GM18505 (cell line): Measurements from ENCODE around the gene KRT14.
"Not testable (repeated sequence)": the region's sequence is repeated elsewhere in the genome, so short reads cannot be mapped to it uniquely, and the experiment has no call there.

ENCODE experiments used
- ATAC-seq: cut with Tn5 transposase; IDR thresholded peaks from one replicate; pipeline ENCODE4 v1.9.1; 2021; ENCODE audit not compliant: unreplicated experiment
- POLR2A ChIP-seq: IDR thresholded peaks from 4 replicates; pipeline ENCODE4 v1.6.1; 2011; ENCODE audit warnings: borderline replicate concordance; ENCODE audit not compliant: insufficient read depth, insufficient read length; ENCODE audit errors: extremely low read depth

The KRT14 gene

GRCh38 chr17:41581366-41582060 lies 5.2 kb downstream of the KRT14 start:
- no peak for ATAC-seq
- no peak for TF ChIP-seq POLR2A

GRCh38 chr17:41580687-41581365 lies 5.9 kb downstream of the KRT14 start:
- no peak for TF ChIP-seq POLR2A
- ATAC-seq, result no peak

GRCh38 chr17:41580244-41580575 lies 6.5 kb downstream of the KRT14 start:
- ATAC-seq, result no peak

GRCh38 chr17:41579484-41580243 lies 7.0 kb downstream of the KRT14 start:
- no peak for ATAC-seq
- no peak for TF ChIP-seq POLR2A

More at GRCh38 chr17:41580244-41580575, 6.5 kb downstream of the KRT14 start:
- TF ChIP-seq POLR2A, result no peak

- no peak for ATAC-seq
- no peak for TF ChIP-seq POLR2A
Measured at GRCh38 chr17:41578971-41579370, 7.7 kb downstream of the KRT14 start.

- no peak for TF ChIP-seq POLR2A
- no peak for ATAC-seq
Measured at GRCh38 chr17:41578538-41578937, 8.2 kb downstream of the KRT14 start.

DNA sequence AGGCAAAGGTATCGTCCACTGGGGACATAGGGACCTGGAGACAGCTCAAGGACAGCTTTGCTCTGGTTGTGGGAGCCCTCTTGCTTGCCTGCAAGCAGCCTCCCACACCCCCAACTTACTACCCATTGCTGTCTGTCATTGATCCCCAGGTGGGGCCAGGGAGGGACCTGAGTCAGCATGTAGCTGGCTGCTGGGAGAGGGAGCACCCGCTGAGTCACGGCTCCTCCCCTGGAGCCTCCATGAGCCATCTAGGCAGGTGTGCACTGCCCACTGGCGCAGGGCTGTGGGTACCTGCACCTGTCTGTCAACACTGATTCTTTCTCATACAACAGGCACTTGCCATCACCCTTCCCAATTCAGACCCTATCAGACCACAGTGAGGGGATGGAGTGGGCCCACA lies 10.0 kb downstream of the KRT14 start:
- ATAC-seq, result not testable (repeated sequence)

GRCh38 chr17:41575336-41575735 lies 11.4 kb downstream of the KRT14 start:
- no peak for TF ChIP-seq POLR2A
- ATAC-seq, result no peak

DNA sequence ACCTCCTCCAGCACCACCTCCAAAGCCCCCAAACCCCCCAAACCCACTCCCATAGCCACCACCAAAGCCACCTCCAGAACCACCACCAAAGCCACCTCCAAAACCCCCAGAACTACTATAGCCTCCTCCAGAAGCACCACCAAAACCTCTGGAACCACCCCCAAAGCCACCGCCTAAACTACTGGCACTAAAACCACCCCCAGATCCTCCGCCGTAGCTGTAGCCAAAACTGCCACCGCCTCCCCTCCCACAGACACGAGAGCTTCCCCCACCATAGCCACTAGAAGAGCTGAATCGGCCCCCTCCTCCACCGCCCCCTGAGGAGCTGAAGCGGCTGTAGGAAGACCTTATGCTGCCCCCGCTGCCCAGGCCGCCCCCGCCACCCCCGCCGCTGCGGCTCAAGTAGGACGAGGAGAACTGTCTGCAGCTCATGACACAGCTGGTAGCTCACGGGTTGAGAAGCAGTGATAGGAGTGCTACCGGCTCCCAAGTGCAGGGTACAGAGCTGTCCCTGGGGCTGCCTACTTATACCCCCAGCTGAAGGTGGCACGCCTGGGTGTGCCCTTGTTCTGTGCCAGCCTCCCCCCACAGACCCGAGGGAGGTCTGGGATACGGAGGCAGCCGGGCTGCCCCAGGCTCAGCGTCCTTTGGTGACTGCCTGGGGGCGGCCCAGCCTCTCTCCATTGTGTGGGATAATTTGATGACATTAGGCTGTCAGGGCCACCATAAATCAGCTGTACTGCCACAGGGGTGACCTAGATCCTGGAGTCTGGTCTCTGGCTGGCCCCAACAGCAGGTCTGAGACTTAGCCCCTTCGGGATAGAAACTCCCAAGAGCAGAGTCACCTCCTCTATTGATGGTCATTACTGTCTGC lies 14.9 kb downstream of the KRT14 start, which contains the start of gene KRT9:
Gene KRT9 (minus strand): TSS at position 499 of the 874 bp plus-strand sequence. CDS start 67 bp downstream, at position 432.
- ATAC-seq, result no peak
- no peak for TF ChIP-seq POLR2A

- TF ChIP-seq POLR2A, result no peak
- ATAC-seq, result no peak
Measured at GRCh38 chr17:41567317-41567716, 19.4 kb downstream of the KRT14 start.

- ATAC-seq, result no peak
- TF ChIP-seq POLR2A, result no peak
Measured at GRCh38 chr17:41565338-41565737, 21.4 kb downstream of the KRT14 start.

- no peak for TF ChIP-seq POLR2A
- ATAC-seq, result no peak
Measured at GRCh38 chr17:41563607-41564170, 23.0 kb downstream of the KRT14 start.

DNA sequence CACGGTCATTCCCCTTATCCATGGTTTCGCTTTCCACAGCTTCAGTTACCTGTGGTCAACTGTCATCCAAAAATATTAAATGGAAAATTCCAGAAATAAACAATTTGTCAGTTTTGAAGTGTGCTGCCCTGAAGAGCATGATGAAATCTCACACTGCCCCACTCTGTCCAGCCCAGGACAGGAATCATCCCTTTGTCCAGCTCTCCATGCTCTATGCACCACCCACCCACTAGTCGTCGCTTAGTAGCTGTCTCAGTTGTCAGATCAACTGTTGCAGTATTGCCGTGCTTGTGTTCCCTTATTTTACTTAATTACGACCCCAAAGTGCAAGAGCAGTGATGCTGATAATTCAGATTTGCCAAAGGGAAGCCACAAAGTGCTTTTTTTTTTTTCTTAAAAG lies 25.1 kb downstream of the KRT14 start:
- ATAC-seq, result no peak
- no peak for TF ChIP-seq POLR2A
